ENCODE measurements around the gene MTMR12. TPM values are rescaled to one million over a fixed set of nuclear protein-coding genes. Genes with fewer than 3 reads are reported as not detected.

The MTMR12 gene
- total and polyA plus RNA-seq, 10 of the 15 experiments (the other 5 are each of a cell fraction or from before 2014, with no cell fraction given), result 5.0 to 22.9 (median 16.3) TPM

GRCh38 chr5:32258424-32258823 is 54.3 kb downstream of the MTMR12 start (continued):
- no peak for TF ChIP-seq SIN3A (IDR thresholded peaks at IDR 0.05; ENCODE audit: low read depth, low read length)

GRCh38 chr5:32255540-32255900 is 57.2 kb downstream of the MTMR12 start:
- Histone ChIP-seq H3K9me3 (replicated peaks; ENCODE audit: control insufficient read depth, insufficient read depth, low read length) (no peaks in the 10 kb centered on the region), H4K20me1 (ENCODE audit: control insufficient read depth, insufficient read depth) (no peaks in the 10 kb centered on the region), H3K36me3 (ENCODE audit: control insufficient read depth in 2 of 2, insufficient read depth in 2 of 2, low read length in 1 of 2) (peaks cover 6 to 8% of the 10 kb centered on the region in 2 experiments), H3K9ac (ENCODE audit: control insufficient read depth, insufficient read depth, low read length) (no peak overlapping the region), H3K27me3 (replicated peaks in 1 of 2; ENCODE audit: control insufficient read depth in 2 of 2, insufficient read depth in 2 of 2, low read length in 1 of 2) (no peaks in the 10 kb centered on the region), H3K79me2 (ENCODE audit: control insufficient read depth, insufficient read depth, low read length) (no peaks in the 10 kb centered on the region), H3K4me1 (ENCODE audit: control insufficient read depth, insufficient read depth, low read length) (no peaks in the 10 kb centered on the region), H2AFZ (ENCODE audit: control insufficient read depth, low read depth, low read length) (no peak overlapping the region), H3K27ac (ENCODE audit: control insufficient read depth, insufficient read depth) (no peak overlapping the region), H3K4me3 (no peak overlapping the region), H3K4me2 (ENCODE audit: control insufficient read depth, insufficient read depth) (no peak overlapping the region)
- intact Hi-C loops (cut with micrococcal nuclease; ENCODE audit: unreplicated experiment) (no loop called here), in situ Hi-C loops (cut with MboI) (no loop called here)
- ATAC-seq, result no peak
- no peak for DNase-seq (ENCODE audit: low read depth, low spot score)
- ChIA-PET SMC1A (ENCODE audit: uncharacterized antibody, unreplicated experiment) (no interaction called here), CTCF (interaction anchor here (1.1 kb wide), 2 partner anchors 18 to 147 kb away, joined by 3 read pairs; no protein-coding TSS in a partner anchor), RAD21 (ENCODE audit: unreplicated experiment) (no interaction called here), POLR2A (interaction anchor here (1.6 kb wide), 1 partner anchor 18 kb away, joined by 3 read pairs; no protein-coding TSS in a partner anchor)
- WGBS (ENCODE audit: insufficient coverage, insufficient replicate concordance, low lambda C conversion rate, missing lambda C conversion rate), result 100% methylated on average over 2 of the region's 2 CpGs
- BruUV-seq (replicated peaks), result no TSS peak
- FAIRE-seq, result no peak
- TF ChIP-seq BMI1 (IDR thresholded peaks at IDR 0.05; ENCODE audit: borderline replicate concordance), result no peak
- no peak for TF ChIP-seq BACH1 (IDR thresholded peaks at IDR 0.05; ENCODE audit: borderline replicate concordance)
- no peak for TF ChIP-seq NKRF (conservative IDR thresholded peaks at IDR 0.05)
- no peak for TF ChIP-seq E2F8 (IDR thresholded peaks at IDR 0.05; ENCODE audit: low read depth, partially characterized antibody)
- TF ChIP-seq E2F4 (IDR thresholded peaks at IDR 0.05; ENCODE audit: low read depth, low read length), result no peak
- TF ChIP-seq RBBP5 (conservative IDR thresholded peaks at IDR 0.05), result no peak
- TF ChIP-seq ZNF622 (IDR thresholded peaks at IDR 0.05), result no peak
- TF ChIP-seq IRF4 (IDR thresholded peaks at IDR 0.05; ENCODE audit: low read depth, low read length), result no peak
- TF ChIP-seq ZBTB40 (IDR thresholded peaks at IDR 0.05; ENCODE audit: borderline replicate concordance), result no peak
- no peak for TF ChIP-seq ESRRA (IDR thresholded peaks at IDR 0.05; ENCODE audit: low read length)
- TF ChIP-seq JUNB (IDR thresholded peaks at IDR 0.05), result no peak
